NCI-H345 treated with DMSO at 0.1 percent for 48 hours (cell line): Measurements from ENCODE around the gene HINFP.
"Not testable (repeated sequence)": the region's sequence is repeated elsewhere in the genome, so short reads cannot be mapped to it uniquely, and the experiment has no call there.

Experiments
- DNase-seq: peaks from one replicate; lab custom pipeline; 2025; ENCODE audit not compliant: unreplicated experiment; lab: John Stamatoyannopoulos, UW

HINFP gene

GRCh38 chr11:119181677-119182412, 60.5 kb downstream of the HINFP start:
- no peak for DNase-seq

- DNase-seq = not testable (repeated sequence)
Observed at GRCh38 chr11:119184399-119184798, 63.0 kb downstream of the HINFP start.
